ENCODE data around the gene PACSIN1.

- TF ChIP-seq EZH2phosphoT487 (conservative IDR thresholded peaks at IDR 0.05; ENCODE audit: low read length) (no peak), CTCF (IDR thresholded peaks at IDR 0.05; ENCODE audit: insufficient read depth, low read length, poor library complexity, severe bottlenecking) (no peak)
Measured at GRCh38 chr6:34514593-34515472, 49.0 kb downstream of the PACSIN1 start.

Measured in SU-DHL-6 (cell line).